HL-60 (cell line): ENCODE data around the gene KANK3.

ENCODE experiments used
- CTCF ChIP-seq: IDR thresholded peaks from one replicate; pipeline ENCODE4 v1.5.1; 2011; ENCODE audit warnings: low read length, control low read depth, inconsistent platforms; ENCODE audit not compliant: insufficient read depth
- POLR2AphosphoS5 ChIP-seq: IDR thresholded peaks from 2 replicates; pipeline ENCODE4 v1.6.1; 2012; ENCODE audit warnings: low read depth
- REST ChIP-seq: IDR thresholded peaks from 2 replicates; pipeline ENCODE4 v1.6.1; 2012; ENCODE audit warnings: low read depth; ENCODE audit not compliant: insufficient replicate concordance
- SPI1 ChIP-seq: IDR thresholded peaks from 2 replicates; pipeline ENCODE4 v1.6.1; 2012; ENCODE audit warnings: low read depth, mild to moderate bottlenecking, borderline replicate concordance

- TF ChIP-seq CTCF (no peak), POLR2AphosphoS5 (no peak), SPI1 (no peak), REST (no peak)
Observed at GRCh38 chr19:8304841-8305621, 38.0 kb downstream of the KANK3 start.
